SK-N-SH treated with all-trans-retinoic acid at 6 μM for 48 hours (cell line): ENCODE measurements around the gene COMT.

Source experiments
- BACH2 ChIP-seq: fragments of 250-450 bp; sonication (Bioruptor Pico); IDR thresholded peaks from 2 replicates; pipeline ENCODE4 v1.9.0; 2021; ENCODE audit warnings: mild to moderate bottlenecking, borderline replicate concordance
- OSR1 ChIP-seq: fragments of 250-450 bp; sonication (Bioruptor Pico); IDR thresholded peaks from 2 replicates; pipeline ENCODE4 v1.8.0; 2022; ENCODE audit warnings: moderate library complexity, mild to moderate bottlenecking, inconsistent platforms
- PPARA ChIP-seq: fragments of 250-450 bp; sonication (Bioruptor Pico); IDR thresholded peaks from 2 replicates; pipeline ENCODE4 v1.5.0; 2020; ENCODE audit warnings: mild to moderate bottlenecking, borderline replicate concordance
- RARB ChIP-seq: fragments of 250-450 bp; sonication (Bioruptor Pico); IDR thresholded peaks from 2 replicates; pipeline ENCODE4 v1.8.0; 2021; ENCODE audit warnings: mild to moderate bottlenecking, moderate library complexity
- SNAI2 ChIP-seq: fragments of 250-450 bp; sonication (Bioruptor Pico); IDR thresholded peaks from 2 replicates; pipeline ENCODE4 v1.5.0; 2020; ENCODE audit warnings: mild to moderate bottlenecking, moderate library complexity
- TCF4 ChIP-seq: fragments of 250-450 bp; sonication (Bioruptor Pico); IDR thresholded peaks from 2 replicates; pipeline ENCODE4 v1.8.0; 2021; ENCODE audit warnings: mild to moderate bottlenecking, moderate library complexity, borderline replicate concordance
- ZFP3 ChIP-seq: fragments of 250-450 bp; sonication (Bioruptor Pico); IDR thresholded peaks from 2 replicates; pipeline ENCODE4 v1.5.0; 2020; ENCODE audit warnings: mild to moderate bottlenecking, moderate library complexity
- ZNF565 ChIP-seq: fragments of 450-650 bp; formaldehyde crosslinking; conservative IDR thresholded peaks from 2 replicates; pipeline ENCODE4 v1.5.0; 2020; ENCODE audit warnings: low read depth, mild to moderate bottlenecking, moderate library complexity
- ZNF8 ChIP-seq: fragments of 450-650 bp; formaldehyde crosslinking; IDR thresholded peaks from 2 replicates; pipeline ENCODE4 v1.5.0; 2020; ENCODE audit warnings: mild to moderate bottlenecking, moderate library complexity
- TF ChIP-seq, protein P1 (sequence below): fragments of 250-450 bp; sonication (Bioruptor Pico); IDR thresholded peaks from 2 replicates; pipeline ENCODE4 v1.5.0; 2020; ENCODE audit warnings: mild to moderate bottlenecking, moderate library complexity
- TF ChIP-seq, protein P2 (sequence below): fragments of 250-450 bp; sonication (Bioruptor Pico); IDR thresholded peaks from 2 replicates; pipeline ENCODE4 v1.8.0; 2021; ENCODE audit warnings: low read depth, mild to moderate bottlenecking, moderate library complexity, borderline replicate concordance

DNA sequence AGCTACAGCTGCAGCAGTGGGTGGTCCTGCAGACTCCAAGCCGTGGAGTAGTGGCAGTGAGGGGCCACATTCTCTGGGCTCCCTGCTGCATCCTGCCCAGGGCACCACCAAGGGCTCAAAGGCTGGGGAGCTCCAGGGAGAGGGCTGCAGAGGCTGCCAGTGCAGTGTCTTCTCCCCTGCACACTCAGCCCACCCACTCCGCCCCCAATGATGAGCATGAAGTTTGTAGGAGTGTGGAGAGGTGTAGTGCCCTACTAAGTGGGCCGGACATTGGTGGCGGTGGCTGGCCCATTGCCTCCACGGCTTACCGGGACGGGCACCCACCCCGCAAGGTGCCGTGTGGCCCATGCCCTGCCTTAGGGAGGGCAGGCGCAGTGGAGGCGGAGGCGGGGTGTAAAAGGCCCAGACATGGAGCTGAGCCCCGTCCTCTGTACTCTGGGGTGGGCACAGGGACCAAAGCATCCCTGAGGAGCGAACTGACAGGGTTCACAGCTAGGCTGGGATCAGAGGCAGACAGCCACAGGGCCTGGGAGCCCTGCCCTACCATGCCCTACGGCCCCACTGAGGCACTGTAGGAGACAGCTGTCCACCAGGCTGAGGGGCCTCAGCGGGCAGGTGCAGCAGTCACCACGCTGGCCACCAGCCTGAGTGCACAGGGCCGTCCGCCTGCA, 56.1 kb downstream of the COMT start:
- TF ChIP-seq TCF4 (CRISPR knock-in tag) (no peak), BACH2 (CRISPR knock-in tag) (no peak), ZNF8 (CRISPR knock-in tag) (no peak), OSR1 (no peak), RARB (CRISPR knock-in tag) (no peak), SNAI2 (no peak), PPARA (CRISPR knock-in tag) (no peak), ZFP3 (no peak), ZNF565 (CRISPR knock-in tag) (no peak)
- TF ChIP-seq, protein P1, sequence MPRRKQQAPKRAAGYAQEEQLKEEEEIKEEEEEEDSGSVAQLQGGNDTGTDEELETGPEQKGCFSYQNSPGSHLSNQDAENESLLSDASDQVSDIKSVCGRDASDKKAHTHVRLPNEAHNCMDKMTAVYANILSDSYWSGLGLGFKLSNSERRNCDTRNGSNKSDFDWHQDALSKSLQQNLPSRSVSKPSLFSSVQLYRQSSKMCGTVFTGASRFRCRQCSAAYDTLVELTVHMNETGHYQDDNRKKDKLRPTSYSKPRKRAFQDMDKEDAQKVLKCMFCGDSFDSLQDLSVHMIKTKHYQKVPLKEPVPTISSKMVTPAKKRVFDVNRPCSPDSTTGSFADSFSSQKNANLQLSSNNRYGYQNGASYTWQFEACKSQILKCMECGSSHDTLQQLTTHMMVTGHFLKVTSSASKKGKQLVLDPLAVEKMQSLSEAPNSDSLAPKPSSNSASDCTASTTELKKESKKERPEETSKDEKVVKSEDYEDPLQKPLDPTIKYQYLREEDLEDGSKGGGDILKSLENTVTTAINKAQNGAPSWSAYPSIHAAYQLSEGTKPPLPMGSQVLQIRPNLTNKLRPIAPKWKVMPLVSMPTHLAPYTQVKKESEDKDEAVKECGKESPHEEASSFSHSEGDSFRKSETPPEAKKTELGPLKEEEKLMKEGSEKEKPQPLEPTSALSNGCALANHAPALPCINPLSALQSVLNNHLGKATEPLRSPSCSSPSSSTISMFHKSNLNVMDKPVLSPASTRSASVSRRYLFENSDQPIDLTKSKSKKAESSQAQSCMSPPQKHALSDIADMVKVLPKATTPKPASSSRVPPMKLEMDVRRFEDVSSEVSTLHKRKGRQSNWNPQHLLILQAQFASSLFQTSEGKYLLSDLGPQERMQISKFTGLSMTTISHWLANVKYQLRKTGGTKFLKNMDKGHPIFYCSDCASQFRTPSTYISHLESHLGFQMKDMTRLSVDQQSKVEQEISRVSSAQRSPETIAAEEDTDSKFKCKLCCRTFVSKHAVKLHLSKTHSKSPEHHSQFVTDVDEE (CRISPR knock-in tag) = no peak
- TF ChIP-seq, protein P2, sequence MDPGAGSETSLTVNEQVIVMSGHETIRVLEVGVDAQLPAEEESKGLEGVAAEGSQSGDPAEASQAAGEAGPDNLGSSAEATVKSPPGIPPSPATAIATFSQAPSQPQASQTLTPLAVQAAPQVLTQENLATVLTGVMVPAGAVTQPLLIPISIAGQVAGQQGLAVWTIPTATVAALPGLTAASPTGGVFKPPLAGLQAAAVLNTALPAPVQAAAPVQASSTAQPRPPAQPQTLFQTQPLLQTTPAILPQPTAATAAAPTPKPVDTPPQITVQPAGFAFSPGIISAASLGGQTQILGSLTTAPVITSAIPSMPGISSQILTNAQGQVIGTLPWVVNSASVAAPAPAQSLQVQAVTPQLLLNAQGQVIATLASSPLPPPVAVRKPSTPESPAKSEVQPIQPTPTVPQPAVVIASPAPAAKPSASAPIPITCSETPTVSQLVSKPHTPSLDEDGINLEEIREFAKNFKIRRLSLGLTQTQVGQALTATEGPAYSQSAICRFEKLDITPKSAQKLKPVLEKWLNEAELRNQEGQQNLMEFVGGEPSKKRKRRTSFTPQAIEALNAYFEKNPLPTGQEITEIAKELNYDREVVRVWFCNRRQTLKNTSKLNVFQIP (CRISPR knock-in tag) = no peak
